ENCODE data around the gene TLCD3B. TPM values are rescaled to one million over a fixed set of nuclear protein-coding genes. Genes with fewer than 3 reads are reported as not detected.
A peak's percentile ranks its signal among the peaks of the same experiment; 100 is the strongest.

The TLCD3B gene
- polyA plus RNA-seq, 1 of the 3 experiments (the other 2 are of a cell fraction) = 3.8 TPM

DNA sequence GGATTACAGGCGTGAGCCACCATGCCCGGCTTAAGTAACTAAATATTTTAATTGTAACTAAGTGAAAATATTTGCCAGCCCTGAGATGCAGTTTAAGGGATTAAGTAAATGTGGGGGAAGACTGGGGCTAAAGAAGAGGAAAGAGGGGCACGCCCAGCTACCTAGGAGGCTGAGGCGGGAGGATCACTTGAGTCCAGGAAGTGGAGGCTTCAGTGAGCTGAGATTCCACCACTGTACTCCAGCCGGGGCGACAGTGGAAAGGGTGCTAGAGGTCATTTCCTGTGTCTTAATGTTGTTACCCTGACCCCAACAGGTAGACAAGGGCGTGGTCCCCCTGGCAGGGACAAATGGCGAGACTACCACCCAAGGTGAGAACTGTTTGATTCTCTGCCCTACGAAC lies 37.3 kb upstream of the TLCD3B start:
- no peaks in the 10 kb centered on the region for H3K9me3 ChIP-seq
- H3K79me2 ChIP-seq (ENCODE audit: insufficient read depth) = peaks cover 71% of the 10 kb centered on the region
- ChIA-PET POLR2A (no interaction called here), CTCF (interaction anchor here (0.7 to 6.7 kb wide), 8 partner anchors 8 to 95 kb away, joined by 3 to 68 read pairs (median 3); partner anchors contain the start of gene TBX6)
- peak overlapping the region; percentile 34; the same call in 1 of the 2 replicates for H3K9ac ChIP-seq
- H3K4me3 ChIP-seq (ENCODE audit: low read depth in 2 of 2, low read length in 1 of 2) = peak overlapping the region in 1 of 2 experiments; percentile 46; a peak in 2 of 4 replicates
- no peaks in the 10 kb centered on the region for H3K27me3 ChIP-seq (ENCODE audit: insufficient read depth)
- no peak overlapping the region for H2AFZ ChIP-seq (ENCODE audit: low read depth)
- peaks cover 59% of the 10 kb centered on the region for H4K20me1 ChIP-seq (ENCODE audit: insufficient read depth)
- peaks cover 64% of the 10 kb centered on the region for H3F3A ChIP-seq (replicated peaks; ENCODE audit: insufficient read depth)
- H3K9me2 ChIP-seq = no peaks in the 10 kb centered on the region
- H3K4me1 ChIP-seq (ENCODE audit: control insufficient read depth in 1 of 2, insufficient read depth in 2 of 2, low read depth in 1 of 2, low read length in 1 of 2) = peaks cover 33 to 38% of the 10 kb centered on the region in 2 experiments
- WGBS (ENCODE audit: low lambda C conversion rate) = 99% methylated on average over 9 of the region's 9 CpGs
- H3K4me2 ChIP-seq = peak overlapping the region; percentile 100
- no peak for DNase-seq
- peak overlapping the region in 1 of 2 experiments; percentile 32; a peak in 3 of 4 replicates for H3K27ac ChIP-seq (ENCODE audit: low read depth in 2 of 2, low read length in 1 of 2)
- TF ChIP-seq POLR2AphosphoS5 (IDR thresholded peaks at IDR 0.05; ENCODE audit: low read depth, low read length) (no peak), CHD2 (IDR thresholded peaks at IDR 0.05; ENCODE audit: low read length, partially characterized antibody) (no peak), NFIC (IDR thresholded peaks at IDR 0.05; ENCODE audit: borderline replicate concordance) (no peak), RAD21 (IDR thresholded peaks at IDR 0.05; ENCODE audit: low read length) (no peak), FOXM1 (IDR thresholded peaks at IDR 0.05; ENCODE audit: low read depth) (no peak), JUND (IDR thresholded peaks at IDR 0.05) (no peak), MEF2A (IDR thresholded peaks at IDR 0.05; ENCODE audit: borderline replicate concordance, low read depth) (no peak), GATA2 (CRISPR knock-in tag; IDR thresholded peaks at IDR 0.05) (no peak), EZH2phosphoT487 (IDR thresholded peaks at IDR 0.05; ENCODE audit: borderline replicate concordance, low read depth) (no peak), FOXJ3 (CRISPR knock-in tag; IDR thresholded peaks at IDR 0.05) (no peak), NRF1 (IDR thresholded peaks at IDR 0.05; ENCODE audit: low read depth, low read length) (no peak), SIN3A (IDR thresholded peaks at IDR 0.05; ENCODE audit: borderline replicate concordance, low read depth, low read length) (no peak), GABPA (IDR thresholded peaks at IDR 0.05; ENCODE audit: low read depth) (no peak), TAF1 (IDR thresholded peaks at IDR 0.05; ENCODE audit: borderline replicate concordance, low read depth, low read length) (no peak)
- TF ChIP-seq, protein P1, sequence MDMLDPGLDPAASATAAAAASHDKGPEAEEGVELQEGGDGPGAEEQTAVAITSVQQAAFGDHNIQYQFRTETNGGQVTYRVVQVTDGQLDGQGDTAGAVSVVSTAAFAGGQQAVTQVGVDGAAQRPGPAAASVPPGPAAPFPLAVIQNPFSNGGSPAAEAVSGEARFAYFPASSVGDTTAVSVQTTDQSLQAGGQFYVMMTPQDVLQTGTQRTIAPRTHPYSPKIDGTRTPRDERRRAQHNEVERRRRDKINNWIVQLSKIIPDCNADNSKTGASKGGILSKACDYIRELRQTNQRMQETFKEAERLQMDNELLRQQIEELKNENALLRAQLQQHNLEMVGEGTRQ (IDR thresholded peaks at IDR 0.05; ENCODE audit: borderline replicate concordance, low read depth, low read length) = no peak
- TF ChIP-seq, protein P2, sequence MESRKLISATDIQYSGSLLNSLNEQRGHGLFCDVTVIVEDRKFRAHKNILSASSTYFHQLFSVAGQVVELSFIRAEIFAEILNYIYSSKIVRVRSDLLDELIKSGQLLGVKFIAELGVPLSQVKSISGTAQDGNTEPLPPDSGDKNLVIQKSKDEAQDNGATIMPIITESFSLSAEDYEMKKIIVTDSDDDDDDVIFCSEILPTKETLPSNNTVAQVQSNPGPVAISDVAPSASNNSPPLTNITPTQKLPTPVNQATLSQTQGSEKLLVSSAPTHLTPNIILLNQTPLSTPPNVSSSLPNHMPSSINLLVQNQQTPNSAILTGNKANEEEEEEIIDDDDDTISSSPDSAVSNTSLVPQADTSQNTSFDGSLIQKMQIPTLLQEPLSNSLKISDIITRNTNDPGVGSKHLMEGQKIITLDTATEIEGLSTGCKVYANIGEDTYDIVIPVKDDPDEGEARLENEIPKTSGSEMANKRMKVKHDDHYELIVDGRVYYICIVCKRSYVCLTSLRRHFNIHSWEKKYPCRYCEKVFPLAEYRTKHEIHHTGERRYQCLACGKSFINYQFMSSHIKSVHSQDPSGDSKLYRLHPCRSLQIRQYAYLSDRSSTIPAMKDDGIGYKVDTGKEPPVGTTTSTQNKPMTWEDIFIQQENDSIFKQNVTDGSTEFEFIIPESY (IDR thresholded peaks at IDR 0.05; ENCODE audit: borderline replicate concordance, low read depth) = no peak
- TF ChIP-seq, protein P3, sequence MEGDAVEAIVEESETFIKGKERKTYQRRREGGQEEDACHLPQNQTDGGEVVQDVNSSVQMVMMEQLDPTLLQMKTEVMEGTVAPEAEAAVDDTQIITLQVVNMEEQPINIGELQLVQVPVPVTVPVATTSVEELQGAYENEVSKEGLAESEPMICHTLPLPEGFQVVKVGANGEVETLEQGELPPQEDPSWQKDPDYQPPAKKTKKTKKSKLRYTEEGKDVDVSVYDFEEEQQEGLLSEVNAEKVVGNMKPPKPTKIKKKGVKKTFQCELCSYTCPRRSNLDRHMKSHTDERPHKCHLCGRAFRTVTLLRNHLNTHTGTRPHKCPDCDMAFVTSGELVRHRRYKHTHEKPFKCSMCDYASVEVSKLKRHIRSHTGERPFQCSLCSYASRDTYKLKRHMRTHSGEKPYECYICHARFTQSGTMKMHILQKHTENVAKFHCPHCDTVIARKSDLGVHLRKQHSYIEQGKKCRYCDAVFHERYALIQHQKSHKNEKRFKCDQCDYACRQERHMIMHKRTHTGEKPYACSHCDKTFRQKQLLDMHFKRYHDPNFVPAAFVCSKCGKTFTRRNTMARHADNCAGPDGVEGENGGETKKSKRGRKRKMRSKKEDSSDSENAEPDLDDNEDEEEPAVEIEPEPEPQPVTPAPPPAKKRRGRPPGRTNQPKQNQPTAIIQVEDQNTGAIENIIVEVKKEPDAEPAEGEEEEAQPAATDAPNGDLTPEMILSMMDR (IDR thresholded peaks at IDR 0.05) = no peak
- TF ChIP-seq, protein P4, sequence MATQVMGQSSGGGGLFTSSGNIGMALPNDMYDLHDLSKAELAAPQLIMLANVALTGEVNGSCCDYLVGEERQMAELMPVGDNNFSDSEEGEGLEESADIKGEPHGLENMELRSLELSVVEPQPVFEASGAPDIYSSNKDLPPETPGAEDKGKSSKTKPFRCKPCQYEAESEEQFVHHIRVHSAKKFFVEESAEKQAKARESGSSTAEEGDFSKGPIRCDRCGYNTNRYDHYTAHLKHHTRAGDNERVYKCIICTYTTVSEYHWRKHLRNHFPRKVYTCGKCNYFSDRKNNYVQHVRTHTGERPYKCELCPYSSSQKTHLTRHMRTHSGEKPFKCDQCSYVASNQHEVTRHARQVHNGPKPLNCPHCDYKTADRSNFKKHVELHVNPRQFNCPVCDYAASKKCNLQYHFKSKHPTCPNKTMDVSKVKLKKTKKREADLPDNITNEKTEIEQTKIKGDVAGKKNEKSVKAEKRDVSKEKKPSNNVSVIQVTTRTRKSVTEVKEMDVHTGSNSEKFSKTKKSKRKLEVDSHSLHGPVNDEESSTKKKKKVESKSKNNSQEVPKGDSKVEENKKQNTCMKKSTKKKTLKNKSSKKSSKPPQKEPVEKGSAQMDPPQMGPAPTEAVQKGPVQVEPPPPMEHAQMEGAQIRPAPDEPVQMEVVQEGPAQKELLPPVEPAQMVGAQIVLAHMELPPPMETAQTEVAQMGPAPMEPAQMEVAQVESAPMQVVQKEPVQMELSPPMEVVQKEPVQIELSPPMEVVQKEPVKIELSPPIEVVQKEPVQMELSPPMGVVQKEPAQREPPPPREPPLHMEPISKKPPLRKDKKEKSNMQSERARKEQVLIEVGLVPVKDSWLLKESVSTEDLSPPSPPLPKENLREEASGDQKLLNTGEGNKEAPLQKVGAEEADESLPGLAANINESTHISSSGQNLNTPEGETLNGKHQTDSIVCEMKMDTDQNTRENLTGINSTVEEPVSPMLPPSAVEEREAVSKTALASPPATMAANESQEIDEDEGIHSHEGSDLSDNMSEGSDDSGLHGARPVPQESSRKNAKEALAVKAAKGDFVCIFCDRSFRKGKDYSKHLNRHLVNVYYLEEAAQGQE (IDR thresholded peaks at IDR 0.05; ENCODE audit: low read depth, low read length) = no peak
- peaks cover 45 to 65% of the 10 kb centered on the region in 2 experiments for H3K36me3 ChIP-seq (replicated peaks in 1 of 2; ENCODE audit: control insufficient read depth in 1 of 2, insufficient read depth in 2 of 2, low read length in 1 of 2)
